ENCODE measurements around the gene LRCH3.

LRCH3 gene

GRCh38 chr3:197888511-197888910 is 97.5 kb downstream of the LRCH3 start:
- DNase-seq (ENCODE audit: low read depth in 1 of 2, low spot score in 1 of 2) = no peak
- no peak overlapping the region for H3K27ac ChIP-seq (replicated peaks)
- no peak for TF ChIP-seq POLR2AphosphoS5 (IDR thresholded peaks at IDR 0.05; ENCODE audit: low read depth)
- no peak for TF ChIP-seq GABPA (IDR thresholded peaks at IDR 0.05; ENCODE audit: low read depth)
- TF ChIP-seq, protein P1, sequence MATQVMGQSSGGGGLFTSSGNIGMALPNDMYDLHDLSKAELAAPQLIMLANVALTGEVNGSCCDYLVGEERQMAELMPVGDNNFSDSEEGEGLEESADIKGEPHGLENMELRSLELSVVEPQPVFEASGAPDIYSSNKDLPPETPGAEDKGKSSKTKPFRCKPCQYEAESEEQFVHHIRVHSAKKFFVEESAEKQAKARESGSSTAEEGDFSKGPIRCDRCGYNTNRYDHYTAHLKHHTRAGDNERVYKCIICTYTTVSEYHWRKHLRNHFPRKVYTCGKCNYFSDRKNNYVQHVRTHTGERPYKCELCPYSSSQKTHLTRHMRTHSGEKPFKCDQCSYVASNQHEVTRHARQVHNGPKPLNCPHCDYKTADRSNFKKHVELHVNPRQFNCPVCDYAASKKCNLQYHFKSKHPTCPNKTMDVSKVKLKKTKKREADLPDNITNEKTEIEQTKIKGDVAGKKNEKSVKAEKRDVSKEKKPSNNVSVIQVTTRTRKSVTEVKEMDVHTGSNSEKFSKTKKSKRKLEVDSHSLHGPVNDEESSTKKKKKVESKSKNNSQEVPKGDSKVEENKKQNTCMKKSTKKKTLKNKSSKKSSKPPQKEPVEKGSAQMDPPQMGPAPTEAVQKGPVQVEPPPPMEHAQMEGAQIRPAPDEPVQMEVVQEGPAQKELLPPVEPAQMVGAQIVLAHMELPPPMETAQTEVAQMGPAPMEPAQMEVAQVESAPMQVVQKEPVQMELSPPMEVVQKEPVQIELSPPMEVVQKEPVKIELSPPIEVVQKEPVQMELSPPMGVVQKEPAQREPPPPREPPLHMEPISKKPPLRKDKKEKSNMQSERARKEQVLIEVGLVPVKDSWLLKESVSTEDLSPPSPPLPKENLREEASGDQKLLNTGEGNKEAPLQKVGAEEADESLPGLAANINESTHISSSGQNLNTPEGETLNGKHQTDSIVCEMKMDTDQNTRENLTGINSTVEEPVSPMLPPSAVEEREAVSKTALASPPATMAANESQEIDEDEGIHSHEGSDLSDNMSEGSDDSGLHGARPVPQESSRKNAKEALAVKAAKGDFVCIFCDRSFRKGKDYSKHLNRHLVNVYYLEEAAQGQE (IDR thresholded peaks at IDR 0.05; ENCODE audit: insufficient replicate concordance, low read depth) = no peak
- no peak for TF ChIP-seq CTCF (IDR thresholded peaks at IDR 0.05; ENCODE audit: insufficient read depth, low read length)
- TF ChIP-seq SPI1 (IDR thresholded peaks at IDR 0.05; ENCODE audit: borderline replicate concordance, low read depth) = no peak
- no peak overlapping the region for H3K4me3 ChIP-seq (replicated peaks; ENCODE audit: insufficient read depth, low read length)
- H3K27me3 ChIP-seq (ENCODE audit: insufficient read depth, poor library complexity, severe bottlenecking) = no peaks in the 10 kb centered on the region

GRCh38 chr3:197889204-197889930 is 98.3 kb downstream of the LRCH3 start:
- no peak for DNase-seq (ENCODE audit: low read depth in 1 of 2, low spot score in 1 of 2)
- no peak overlapping the region for H3K27ac ChIP-seq (replicated peaks)
- no peaks in the 10 kb centered on the region for H3K27me3 ChIP-seq (ENCODE audit: insufficient read depth, poor library complexity, severe bottlenecking)
- H3K4me3 ChIP-seq (replicated peaks; ENCODE audit: insufficient read depth, low read length) = no peak overlapping the region
- TF ChIP-seq POLR2AphosphoS5 (IDR thresholded peaks at IDR 0.05; ENCODE audit: low read depth) = no peak
- no peak for TF ChIP-seq CTCF (IDR thresholded peaks at IDR 0.05; ENCODE audit: insufficient read depth, low read length)
- no peak for TF ChIP-seq SPI1 (IDR thresholded peaks at IDR 0.05; ENCODE audit: borderline replicate concordance, low read depth)
- TF ChIP-seq, protein P1 (IDR thresholded peaks at IDR 0.05; ENCODE audit: insufficient replicate concordance, low read depth) = no peak
- no peak for TF ChIP-seq GABPA (IDR thresholded peaks at IDR 0.05; ENCODE audit: low read depth)

DNA sequence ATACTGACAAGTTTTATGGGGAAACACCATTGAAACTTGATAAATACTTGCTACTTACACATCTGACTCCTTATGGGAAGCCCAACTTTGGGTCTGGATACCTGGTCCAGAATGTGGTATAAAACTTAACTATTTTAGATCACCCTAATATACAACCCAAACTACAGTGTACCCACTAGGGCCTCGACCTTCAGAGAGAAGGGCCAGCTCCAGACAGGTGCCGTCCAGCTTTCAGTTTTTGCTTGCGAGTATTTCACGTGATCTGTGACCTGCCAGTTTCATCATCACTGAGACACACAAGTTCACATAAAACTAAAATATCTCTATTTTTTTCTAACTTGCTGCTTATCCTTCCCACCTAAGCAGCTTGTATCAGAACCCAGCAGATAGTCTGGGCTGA is 99.6 kb downstream of the LRCH3 start:
- DNase-seq (ENCODE audit: low read depth in 1 of 2, low spot score in 1 of 2) = no peak
- Histone ChIP-seq H3K4me3 (replicated peaks; ENCODE audit: insufficient read depth, low read length) (no peak overlapping the region), H3K27me3 (ENCODE audit: insufficient read depth, poor library complexity, severe bottlenecking) (no peaks in the 10 kb centered on the region), H3K27ac (replicated peaks) (no peak overlapping the region)
- TF ChIP-seq, protein P1 (IDR thresholded peaks at IDR 0.05; ENCODE audit: insufficient replicate concordance, low read depth) = no peak
- no peak for TF ChIP-seq SPI1 (IDR thresholded peaks at IDR 0.05; ENCODE audit: borderline replicate concordance, low read depth)
- TF ChIP-seq CTCF (IDR thresholded peaks at IDR 0.05; ENCODE audit: insufficient read depth, low read length) = no peak

Measured in HL-60 (cell line).